C4-2B (cell line): Measurements from ENCODE around the gene FARSB.

ENCODE experiments used
- H3K27ac ChIP-seq: fragments of 450-650 bp; 2 replicates; pipeline ENCODE4 v1.5.1; 2017
- ZFX ChIP-seq: fragments of 450-650 bp; IDR thresholded peaks from 2 replicates; pipeline ENCODE4 v1.6.1; 2017
- TF ChIP-seq, protein P1 (sequence below): fragments of 450-650 bp; conservative IDR thresholded peaks from 2 replicates; pipeline ENCODE4 v1.5.1; 2017; ENCODE audit warnings: mild to moderate bottlenecking

Gene FARSB

DNA sequence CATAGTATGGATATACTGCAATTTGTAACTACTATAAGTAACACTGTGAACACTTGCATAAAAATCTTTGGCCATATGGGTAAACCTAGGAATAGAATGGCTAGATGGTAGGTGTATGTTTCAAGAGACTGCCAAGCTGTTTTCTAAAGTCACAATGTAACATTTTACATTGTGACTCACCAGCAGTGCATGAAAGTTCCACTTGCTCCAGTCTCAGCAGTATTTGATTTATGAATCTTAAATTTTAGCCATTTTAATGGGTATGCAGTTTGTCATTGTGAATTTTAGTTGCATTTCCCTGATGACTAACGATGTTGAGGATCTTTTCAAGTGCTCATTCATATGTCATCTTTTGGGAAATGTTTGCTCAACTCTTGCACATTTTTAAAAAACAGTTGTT is 86.1 kb downstream of the FARSB start:
- H3K27ac ChIP-seq, result no peak overlapping the region
- TF ChIP-seq, protein P1, sequence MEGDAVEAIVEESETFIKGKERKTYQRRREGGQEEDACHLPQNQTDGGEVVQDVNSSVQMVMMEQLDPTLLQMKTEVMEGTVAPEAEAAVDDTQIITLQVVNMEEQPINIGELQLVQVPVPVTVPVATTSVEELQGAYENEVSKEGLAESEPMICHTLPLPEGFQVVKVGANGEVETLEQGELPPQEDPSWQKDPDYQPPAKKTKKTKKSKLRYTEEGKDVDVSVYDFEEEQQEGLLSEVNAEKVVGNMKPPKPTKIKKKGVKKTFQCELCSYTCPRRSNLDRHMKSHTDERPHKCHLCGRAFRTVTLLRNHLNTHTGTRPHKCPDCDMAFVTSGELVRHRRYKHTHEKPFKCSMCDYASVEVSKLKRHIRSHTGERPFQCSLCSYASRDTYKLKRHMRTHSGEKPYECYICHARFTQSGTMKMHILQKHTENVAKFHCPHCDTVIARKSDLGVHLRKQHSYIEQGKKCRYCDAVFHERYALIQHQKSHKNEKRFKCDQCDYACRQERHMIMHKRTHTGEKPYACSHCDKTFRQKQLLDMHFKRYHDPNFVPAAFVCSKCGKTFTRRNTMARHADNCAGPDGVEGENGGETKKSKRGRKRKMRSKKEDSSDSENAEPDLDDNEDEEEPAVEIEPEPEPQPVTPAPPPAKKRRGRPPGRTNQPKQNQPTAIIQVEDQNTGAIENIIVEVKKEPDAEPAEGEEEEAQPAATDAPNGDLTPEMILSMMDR, result no peak
- no peak for TF ChIP-seq ZFX

- no peak overlapping the region for H3K27ac ChIP-seq
- TF ChIP-seq ZFX, result no peak
- TF ChIP-seq, protein P1, result no peak
Observed at GRCh38 chr2:222568865-222569264, 87.0 kb downstream of the FARSB start.

- TF ChIP-seq, protein P1, result no peak
- no peak for TF ChIP-seq ZFX
- H3K27ac ChIP-seq, result no peak overlapping the region
Observed at GRCh38 chr2:222566229-222566628, 89.7 kb downstream of the FARSB start.

- H3K27ac ChIP-seq, result no peak overlapping the region
- no peak for TF ChIP-seq ZFX
- TF ChIP-seq, protein P1, result no peak
Observed at GRCh38 chr2:222563936-222564335, 92.0 kb downstream of the FARSB start.

DNA sequence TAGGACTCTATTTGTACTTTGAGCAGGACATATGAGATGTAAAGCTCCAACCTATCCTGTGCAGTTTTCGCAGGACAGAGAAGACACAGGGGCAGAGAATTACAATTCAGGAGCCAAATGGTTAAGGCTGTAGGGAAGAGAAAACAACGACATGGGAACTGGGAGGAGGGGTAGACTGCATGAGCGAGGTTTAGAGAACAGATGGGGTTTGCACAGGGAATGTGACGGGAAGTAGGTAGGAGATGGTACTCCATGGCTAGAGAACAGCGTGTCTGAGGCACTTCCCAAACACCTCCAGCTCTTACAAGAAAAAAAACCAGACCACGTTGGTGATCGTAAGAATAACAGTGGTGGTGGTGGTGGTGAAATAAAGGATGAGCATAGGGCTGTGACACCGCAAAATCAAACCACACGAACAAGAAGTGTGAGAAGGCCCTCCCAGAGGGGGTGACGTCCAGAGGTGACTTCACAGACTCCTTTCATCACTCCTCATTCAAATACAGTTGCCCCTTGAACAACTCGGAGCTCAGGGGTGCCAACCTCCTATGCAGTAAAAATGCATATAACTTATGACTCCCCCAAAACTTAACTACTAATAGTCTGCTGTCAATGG is 92.7 kb downstream of the FARSB start:
- H3K27ac ChIP-seq, result no peak overlapping the region
- TF ChIP-seq ZFX, result no peak
- TF ChIP-seq, protein P1, result no peak

- no peak overlapping the region for H3K27ac ChIP-seq
- no peak for TF ChIP-seq ZFX
- TF ChIP-seq, protein P1, result peak; percentile 70
Observed at GRCh38 chr2:222561817-222562645, 93.9 kb downstream of the FARSB start.

- TF ChIP-seq, protein P1, result no peak
- no peak for TF ChIP-seq ZFX
- no peak overlapping the region for H3K27ac ChIP-seq
Observed at GRCh38 chr2:222561151-222561550, 94.7 kb downstream of the FARSB start.
